ENCODE measurements around the gene POU3F2.

DNA sequence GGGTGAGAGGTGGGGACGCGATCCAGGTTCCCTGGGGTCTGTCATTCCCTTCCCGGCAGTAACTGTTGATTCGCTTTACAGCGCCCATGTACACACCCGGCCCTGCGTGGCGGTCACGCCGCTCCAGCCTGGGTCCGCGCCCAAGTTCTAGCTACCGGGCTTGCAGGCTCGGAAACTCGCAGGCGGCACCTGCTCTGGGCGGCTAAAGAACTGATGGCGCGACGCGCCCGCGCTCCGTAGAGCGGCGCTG lies 1.4 kb upstream of the POU3F2 start:
- TF ChIP-seq, protein P1, sequence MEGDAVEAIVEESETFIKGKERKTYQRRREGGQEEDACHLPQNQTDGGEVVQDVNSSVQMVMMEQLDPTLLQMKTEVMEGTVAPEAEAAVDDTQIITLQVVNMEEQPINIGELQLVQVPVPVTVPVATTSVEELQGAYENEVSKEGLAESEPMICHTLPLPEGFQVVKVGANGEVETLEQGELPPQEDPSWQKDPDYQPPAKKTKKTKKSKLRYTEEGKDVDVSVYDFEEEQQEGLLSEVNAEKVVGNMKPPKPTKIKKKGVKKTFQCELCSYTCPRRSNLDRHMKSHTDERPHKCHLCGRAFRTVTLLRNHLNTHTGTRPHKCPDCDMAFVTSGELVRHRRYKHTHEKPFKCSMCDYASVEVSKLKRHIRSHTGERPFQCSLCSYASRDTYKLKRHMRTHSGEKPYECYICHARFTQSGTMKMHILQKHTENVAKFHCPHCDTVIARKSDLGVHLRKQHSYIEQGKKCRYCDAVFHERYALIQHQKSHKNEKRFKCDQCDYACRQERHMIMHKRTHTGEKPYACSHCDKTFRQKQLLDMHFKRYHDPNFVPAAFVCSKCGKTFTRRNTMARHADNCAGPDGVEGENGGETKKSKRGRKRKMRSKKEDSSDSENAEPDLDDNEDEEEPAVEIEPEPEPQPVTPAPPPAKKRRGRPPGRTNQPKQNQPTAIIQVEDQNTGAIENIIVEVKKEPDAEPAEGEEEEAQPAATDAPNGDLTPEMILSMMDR (IDR thresholded peaks at IDR 0.05; ENCODE audit: low read depth, low read length): no peak
- no peak for TF ChIP-seq POLR2A (IDR thresholded peaks at IDR 0.05; ENCODE audit: extremely low read depth, insufficient read length)

Measured in NB4 (cell line).